Measurements from ENCODE around the gene MUC4. TPM values are rescaled to one million over a fixed set of nuclear protein-coding genes. Genes with fewer than 3 reads are reported as not detected.
"Not testable (repeated sequence)": the region's sequence is repeated elsewhere in the genome, so short reads cannot be mapped to it uniquely, and the experiment has no call there.

Gene MUC4
- total and polyA plus RNA-seq, 8 donors: 0.73 to 355 (median 37.5) TPM; not detected in 1

DNA sequence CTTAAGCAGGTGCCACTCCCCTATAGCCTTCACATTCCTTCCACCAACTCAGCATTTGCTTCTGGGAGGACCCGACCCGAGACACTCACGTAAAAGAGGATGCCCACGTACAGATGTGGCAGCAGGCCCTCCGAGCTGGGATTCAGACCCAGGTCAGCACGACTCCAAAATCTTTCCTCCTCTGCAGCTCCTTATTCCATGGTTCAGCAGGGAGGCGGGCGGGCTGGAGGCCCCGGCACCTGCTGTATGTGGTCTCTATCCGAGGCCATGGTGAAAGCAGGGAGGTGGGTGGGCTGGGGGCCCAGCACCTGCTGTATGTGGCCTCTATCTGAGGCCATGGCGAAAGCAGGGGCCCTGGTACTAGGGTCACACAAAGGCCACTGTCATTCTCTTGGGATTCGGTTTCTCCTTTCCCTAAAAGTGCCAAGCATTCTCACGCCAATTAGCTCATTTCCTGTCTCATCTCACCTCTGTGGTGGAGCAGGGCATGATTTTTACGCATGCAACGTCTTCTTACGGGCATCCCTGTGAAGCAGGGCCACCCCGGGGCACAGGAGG lies 5.9 kb upstream of the MUC4 start:
- intact Hi-C loops (cut with DNase I; ENCODE audit: low total_unique reads): no loop called here
- Histone ChIP-seq H3K9me3 (no peaks in the 10 kb centered on the region), H3K27ac (no peak overlapping the region), H3K36me3 (no peaks in the 10 kb centered on the region), H3K4me3 (no peak overlapping the region), H3K27me3 (peaks cover 5 to 46% (median 22%) of the 10 kb centered on the region in 3 donors), H3K4me1 (no peaks in the 10 kb centered on the region)
- WGBS, 5 donors: 86 to 94% (median 92%) methylated on average over 16 to 17 of the region's 17 CpGs
- DNase-seq: no peak
- TF ChIP-seq POLR2AphosphoS5 (IDR thresholded peaks at IDR 0.05): no peak
- no peak for TF ChIP-seq EP300 (IDR thresholded peaks at IDR 0.05)
- TF ChIP-seq, protein P1, sequence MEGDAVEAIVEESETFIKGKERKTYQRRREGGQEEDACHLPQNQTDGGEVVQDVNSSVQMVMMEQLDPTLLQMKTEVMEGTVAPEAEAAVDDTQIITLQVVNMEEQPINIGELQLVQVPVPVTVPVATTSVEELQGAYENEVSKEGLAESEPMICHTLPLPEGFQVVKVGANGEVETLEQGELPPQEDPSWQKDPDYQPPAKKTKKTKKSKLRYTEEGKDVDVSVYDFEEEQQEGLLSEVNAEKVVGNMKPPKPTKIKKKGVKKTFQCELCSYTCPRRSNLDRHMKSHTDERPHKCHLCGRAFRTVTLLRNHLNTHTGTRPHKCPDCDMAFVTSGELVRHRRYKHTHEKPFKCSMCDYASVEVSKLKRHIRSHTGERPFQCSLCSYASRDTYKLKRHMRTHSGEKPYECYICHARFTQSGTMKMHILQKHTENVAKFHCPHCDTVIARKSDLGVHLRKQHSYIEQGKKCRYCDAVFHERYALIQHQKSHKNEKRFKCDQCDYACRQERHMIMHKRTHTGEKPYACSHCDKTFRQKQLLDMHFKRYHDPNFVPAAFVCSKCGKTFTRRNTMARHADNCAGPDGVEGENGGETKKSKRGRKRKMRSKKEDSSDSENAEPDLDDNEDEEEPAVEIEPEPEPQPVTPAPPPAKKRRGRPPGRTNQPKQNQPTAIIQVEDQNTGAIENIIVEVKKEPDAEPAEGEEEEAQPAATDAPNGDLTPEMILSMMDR (IDR thresholded peaks at IDR 0.05): no peak
- no peak for TF ChIP-seq POLR2A (IDR thresholded peaks at IDR 0.05)

DNA sequence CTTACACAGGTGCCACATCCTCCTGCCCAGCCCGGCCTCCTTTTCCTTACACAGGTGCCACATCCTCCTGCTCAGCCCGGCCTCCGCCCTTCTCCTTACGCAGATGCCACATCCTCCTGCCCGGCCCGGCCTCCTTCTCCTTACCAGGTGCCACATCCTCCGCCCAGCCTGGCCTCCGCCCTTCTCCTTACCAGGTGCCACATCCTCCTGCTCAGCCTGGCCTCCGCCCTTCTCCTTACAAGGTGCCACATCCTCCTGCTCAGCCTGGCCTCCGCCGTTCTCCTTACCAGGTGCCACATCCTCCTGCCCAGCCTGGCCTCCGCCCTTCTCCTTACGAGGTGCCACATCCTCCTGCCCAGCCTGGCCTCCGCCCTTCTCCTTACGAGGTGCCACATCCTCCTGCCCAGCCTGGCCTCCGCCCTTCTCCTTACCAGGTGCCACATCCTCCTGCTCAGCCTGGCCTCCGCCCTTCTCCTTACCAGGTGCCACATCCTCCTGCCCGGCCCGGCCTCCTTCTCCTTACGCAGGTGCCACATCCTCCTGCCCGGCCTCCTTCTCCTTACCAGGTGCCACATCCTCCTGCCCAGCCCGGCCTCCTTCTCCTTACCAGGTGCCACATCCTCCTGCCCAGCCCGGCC lies 4.7 kb upstream of the MUC4 start:
- H3K4me3 ChIP-seq; H3K36me3 ChIP-seq; H3K27ac ChIP-seq; intact Hi-C loops (cut with DNase I; ENCODE audit: low total_unique reads); DNase-seq; H3K9me3 ChIP-seq; H3K4me1 ChIP-seq: not testable (repeated sequence)
- peaks cover 10 to 48% (median 26%) of the 10 kb centered on the region in 3 donors for H3K27me3 ChIP-seq
- WGBS, 5 donors: 89 to 93% (median 91%) methylated on average over 20 to 22 of the region's 23 CpGs

DNA sequence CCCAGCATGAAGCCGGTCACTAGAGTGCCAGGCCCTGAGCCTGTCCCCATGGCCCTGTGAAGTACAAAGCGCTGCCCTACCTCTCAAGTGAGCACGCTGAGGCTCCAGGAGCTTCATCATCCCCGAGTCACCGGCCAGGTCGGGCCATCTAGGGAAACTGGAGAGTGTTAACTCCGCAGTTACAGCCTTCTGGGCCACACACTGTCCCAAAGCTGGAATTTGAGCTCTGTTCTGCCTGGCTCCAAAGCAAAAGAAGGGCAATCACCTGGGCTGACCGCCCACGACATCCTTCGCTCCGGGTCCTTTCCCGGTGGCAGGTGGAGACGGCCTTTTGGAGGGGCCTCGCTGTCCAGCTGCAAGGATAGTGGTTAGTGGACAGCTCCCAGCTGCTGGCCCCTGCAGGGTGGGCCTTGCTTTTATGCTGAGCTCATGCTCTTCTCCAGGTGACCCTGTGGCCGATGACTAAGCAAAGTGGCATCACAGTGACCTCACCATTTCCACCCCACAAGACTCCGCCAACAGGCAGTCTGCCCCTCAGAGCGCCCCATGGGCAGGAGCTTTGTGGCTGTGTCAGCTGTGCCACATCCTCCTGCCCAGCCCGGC lies 3.5 kb upstream of the MUC4 start:
- no peak for DNase-seq
- H3K4me3 ChIP-seq: no peak overlapping the region
- H3K36me3 ChIP-seq: no peaks in the 10 kb centered on the region
- no peak overlapping the region for H3K27ac ChIP-seq
- H3K27me3 ChIP-seq: peaks cover 10 to 46% (median 26%) of the 10 kb centered on the region in 3 donors
- intact Hi-C loops (cut with DNase I; ENCODE audit: low total_unique reads): no loop called here
- peaks cover 0 to 8% (median 0%) of the 10 kb centered on the region in 4 donors for H3K4me1 ChIP-seq
- TF ChIP-seq POLR2A (IDR thresholded peaks at IDR 0.05): no peak
- TF ChIP-seq, protein P1 (IDR thresholded peaks at IDR 0.05): no peak
- no peak for TF ChIP-seq EP300 (IDR thresholded peaks at IDR 0.05)
- no peak for TF ChIP-seq POLR2AphosphoS5 (IDR thresholded peaks at IDR 0.05)
- H3K9me3 ChIP-seq: no peaks in the 10 kb centered on the region
- WGBS, 5 donors: 78 to 82% (median 80%) methylated on average over 18 of the region's 18 CpGs

DNA sequence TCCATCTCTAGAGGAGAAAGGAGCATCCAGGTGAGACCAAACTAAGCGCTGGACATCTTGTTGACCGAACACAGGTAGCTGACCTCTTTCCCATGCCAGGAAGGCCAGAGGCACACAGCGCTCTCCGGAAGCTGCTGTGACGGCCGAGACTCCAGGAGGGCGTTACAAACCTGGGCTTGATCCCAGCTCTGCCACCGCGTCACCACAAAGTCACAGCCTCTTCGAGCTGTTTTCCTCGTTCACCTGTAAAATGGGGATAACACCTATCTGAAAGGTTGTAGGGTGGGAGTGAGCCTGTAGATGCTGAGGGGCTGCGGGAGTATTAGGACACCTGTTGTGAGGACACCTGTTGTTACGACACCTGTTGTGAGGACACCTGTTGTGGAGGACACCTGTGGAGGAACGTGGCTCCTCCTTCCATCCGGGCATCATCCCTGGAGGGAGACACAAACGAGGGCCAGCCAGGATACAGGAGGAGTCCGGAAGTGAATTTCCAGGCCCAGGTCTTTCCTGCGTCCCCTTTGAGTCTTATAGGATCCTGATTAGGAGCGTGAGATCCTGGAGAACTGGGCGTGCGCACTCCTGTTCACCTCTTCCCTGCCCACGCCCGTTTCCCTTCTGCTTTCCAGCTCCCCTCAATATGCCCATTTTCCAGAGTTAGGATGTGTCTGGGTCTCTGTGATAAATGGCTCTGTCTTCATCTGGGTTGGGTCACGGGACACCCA lies 2.3 kb upstream of the MUC4 start:
- Histone ChIP-seq H3K4me1 (peaks cover 0 to 8% (median 0%) of the 10 kb centered on the region in 4 donors), H3K27ac (no peak overlapping the region), H3K9me3 (no peaks in the 10 kb centered on the region), H3K27me3 (peaks cover 10 to 41% (median 26%) of the 10 kb centered on the region in 3 donors), H3K4me3 (no peak overlapping the region), H3K36me3 (no peaks in the 10 kb centered on the region)
- DNase-seq: no peak
- intact Hi-C loops (cut with DNase I; ENCODE audit: low total_unique reads): no loop called here
- 86 to 90% (median 89%) methylated on average over 24 of the region's 24 CpGs for WGBS, 5 donors
- no peak for TF ChIP-seq POLR2AphosphoS5 (IDR thresholded peaks at IDR 0.05)
- TF ChIP-seq, protein P1 (IDR thresholded peaks at IDR 0.05): no peak
- no peak for TF ChIP-seq POLR2A (IDR thresholded peaks at IDR 0.05)
- no peak for TF ChIP-seq EP300 (IDR thresholded peaks at IDR 0.05)

All from stomach (tissue), 9 donors.